ENCODE data around the gene ZNF544.

DNA sequence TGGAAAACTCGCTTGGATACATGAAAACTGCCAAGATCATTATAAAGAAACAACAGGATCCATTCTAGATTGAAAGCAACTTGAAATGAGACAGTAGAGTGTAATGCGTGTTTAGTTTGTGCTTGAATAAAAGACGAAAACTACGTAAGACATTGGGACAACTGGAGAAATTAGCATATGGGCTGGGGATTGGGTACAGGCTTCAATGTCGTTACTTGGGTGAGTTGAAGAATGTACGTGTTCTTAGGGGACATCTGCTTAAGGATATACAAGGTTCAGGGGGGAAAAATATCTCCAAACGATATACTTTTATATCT, 76.0 kb downstream of the ZNF544 start:
- TF ChIP-seq CTCF (IDR thresholded peaks at IDR 0.05; ENCODE audit: low read length), result no peak
- TF ChIP-seq EZH2 (IDR thresholded peaks at IDR 0.05; ENCODE audit: borderline replicate concordance, low read length), result no peak
